T-helper 2 cell treated with Interferon-gamma antibody and Interleukin-4, amounts not matched to agents 100 ng/mL and 5 ng/mL, for 36 hours (primary cell): Measurements from ENCODE around the gene SLC10A6. TPM values are rescaled to one million over a fixed set of nuclear protein-coding genes. Genes with fewer than 3 reads are reported as not detected.
"Not testable (repeated sequence)": the region's sequence is repeated elsewhere in the genome, so short reads cannot be mapped to it uniquely, and the experiment has no call there.

Experiments used
- intact Hi-C: fragments of 100-400 bp; cut with micrococcal nuclease; formaldehyde crosslinking; loops from one replicate; pipeline ENCODE4 v1.15.1; 2023
- total RNA-seq: library from RNA; stranded (reverse); gene quantifications from 2 replicates; pipeline ENCODE4 v1.2.3, GENCODE V29; 2022

The SLC10A6 gene, protein sequence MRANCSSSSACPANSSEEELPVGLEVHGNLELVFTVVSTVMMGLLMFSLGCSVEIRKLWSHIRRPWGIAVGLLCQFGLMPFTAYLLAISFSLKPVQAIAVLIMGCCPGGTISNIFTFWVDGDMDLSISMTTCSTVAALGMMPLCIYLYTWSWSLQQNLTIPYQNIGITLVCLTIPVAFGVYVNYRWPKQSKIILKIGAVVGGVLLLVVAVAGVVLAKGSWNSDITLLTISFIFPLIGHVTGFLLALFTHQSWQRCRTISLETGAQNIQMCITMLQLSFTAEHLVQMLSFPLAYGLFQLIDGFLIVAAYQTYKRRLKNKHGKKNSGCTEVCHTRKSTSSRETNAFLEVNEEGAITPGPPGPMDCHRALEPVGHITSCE
- not detected in 2 replicates for total RNA-seq

DNA sequence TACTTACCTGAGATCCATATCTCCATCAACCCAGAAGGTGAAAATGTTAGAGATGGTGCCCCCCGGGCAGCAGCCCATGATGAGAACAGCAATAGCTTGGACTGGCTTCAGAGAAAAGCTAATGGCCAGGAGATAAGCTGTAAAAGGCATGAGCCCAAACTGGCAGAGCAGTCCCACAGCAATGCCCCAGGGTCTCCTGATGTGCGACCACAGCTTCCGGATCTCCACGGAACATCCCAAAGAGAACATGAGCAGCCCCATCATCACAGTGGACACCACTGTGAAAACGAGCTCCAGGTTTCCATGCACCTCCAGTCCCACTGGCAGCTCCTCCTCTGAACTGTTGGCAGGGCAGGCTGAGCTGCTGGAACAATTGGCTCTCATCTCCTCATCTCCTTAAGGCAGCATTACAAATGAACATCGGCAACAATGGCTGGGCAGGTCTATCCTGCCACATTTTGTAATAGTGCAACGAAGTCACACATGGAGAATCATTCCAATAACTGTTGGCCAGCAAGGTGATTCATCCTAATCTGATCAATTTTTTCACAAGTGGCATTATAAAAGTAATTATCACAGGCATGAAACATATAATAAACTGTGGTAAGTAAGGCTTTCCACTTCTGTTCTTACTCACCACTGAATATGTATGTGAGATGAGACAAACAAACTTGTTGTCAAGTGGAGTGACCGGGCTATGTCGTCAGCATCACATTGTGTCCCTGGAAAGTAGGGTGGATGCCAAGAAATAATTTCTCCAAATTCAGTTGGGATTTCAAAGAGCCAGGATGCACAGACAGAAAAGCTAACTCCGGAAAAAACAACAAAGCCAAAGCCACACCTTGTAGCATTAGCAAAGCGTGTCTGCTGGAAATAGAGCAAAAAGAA lies at the start of gene SLC10A6:
TSS of gene SLC10A6 (minus strand) at position 653 of the 888 bp plus-strand sequence. CDS start at position 384, 269 bp downstream.
- intact Hi-C loops = no loop called here

DNA sequence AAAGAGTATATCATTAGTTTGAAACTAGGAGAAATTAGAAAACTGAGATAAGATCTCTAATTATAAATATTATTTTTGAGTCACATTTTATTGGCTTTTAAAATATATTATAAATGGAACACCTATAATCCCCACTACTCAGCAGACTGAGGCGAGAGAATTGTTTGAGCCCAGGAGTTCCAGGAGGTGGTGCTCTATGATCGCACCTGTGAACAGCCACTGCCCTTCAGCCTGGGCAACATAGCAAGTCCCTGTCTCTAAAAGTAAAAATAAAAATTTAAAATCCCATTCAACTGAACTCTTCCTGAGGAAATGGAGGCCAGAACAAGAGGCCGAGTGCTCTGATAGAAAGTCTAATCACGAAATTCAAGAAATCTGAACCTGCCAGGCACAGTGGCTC lies 49.4 kb upstream of the SLC10A6 start:
- intact Hi-C loops = loop anchor here (10.0 kb wide), 1 partner anchor 144 kb away; no protein-coding TSS in a partner anchor

GRCh38 chr4:86896596-86896995 lies 47.4 kb upstream of the SLC10A6 start:
- intact Hi-C loops = loop anchor here (10.0 kb wide), 1 partner anchor 142 kb away; no protein-coding TSS in a partner anchor

GRCh38 chr4:86895692-86896488 lies 46.7 kb upstream of the SLC10A6 start:
- intact Hi-C loops = loop anchor here (1.0 to 10.0 kb wide), 4 partner anchors 141 to 400 kb away; no protein-coding TSS in a partner anchor

GRCh38 chr4:86894455-86894854 lies 45.3 kb upstream of the SLC10A6 start:
- intact Hi-C loops = loop anchor here (10.0 kb wide), 1 partner anchor 140 kb away; no protein-coding TSS in a partner anchor

DNA sequence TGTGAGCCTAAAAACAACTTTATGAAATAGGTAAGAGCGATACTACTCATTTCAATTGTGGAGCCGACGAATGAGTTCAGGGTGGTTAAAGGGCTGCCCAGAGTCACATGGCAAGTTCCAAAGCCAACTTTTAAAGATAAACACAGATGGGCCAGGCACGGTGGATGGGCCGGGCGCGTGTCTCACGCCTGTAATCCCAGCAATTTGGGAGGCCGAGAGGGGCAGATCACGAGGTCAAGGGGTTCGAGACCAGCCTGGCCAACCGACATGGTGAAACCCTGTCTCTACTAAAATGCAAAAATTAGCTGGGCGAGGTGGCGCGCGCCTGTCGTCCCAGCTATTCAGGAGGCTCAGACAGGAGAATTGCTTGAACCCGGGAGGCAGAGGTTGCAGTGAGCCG lies 44.0 kb upstream of the SLC10A6 start:
- intact Hi-C loops = loop anchor here (10.0 kb wide), 1 partner anchor 138 kb away; no protein-coding TSS in a partner anchor

- intact Hi-C loops = loop anchor here (10.0 kb wide), 1 partner anchor 138 kb away; no protein-coding TSS in a partner anchor
These were observed 43.4 kb upstream of the SLC10A6 start for GRCh38 chr4:86892636-86892960.

- intact Hi-C loops = loop anchor here (10.0 kb wide), 1 partner anchor 137 kb away; no protein-coding TSS in a partner anchor
These were observed 42.8 kb upstream of the SLC10A6 start, which contains the start of gene C4orf36 for GRCh38 chr4:86891762-86892635. TSS of gene C4orf36 (minus strand) at chr4:86892422. CDS start at chr4:86891520, 902 bp downstream.

GRCh38 chr4:86890790-86891189 lies 41.6 kb upstream of the SLC10A6 start:
- intact Hi-C loops = loop anchor here (10.0 kb wide), 1 partner anchor 136 kb away; no protein-coding TSS in a partner anchor

GRCh38 chr4:86879641-86880040 lies 30.5 kb upstream of the SLC10A6 start:
- intact Hi-C loops = no loop called here

GRCh38 chr4:86878640-86879039 lies 29.5 kb upstream of the SLC10A6 start:
- intact Hi-C loops = no loop called here

- intact Hi-C loops = no loop called here
These were observed 27.9 kb upstream of the SLC10A6 start for GRCh38 chr4:86876894-86877685.

DNA sequence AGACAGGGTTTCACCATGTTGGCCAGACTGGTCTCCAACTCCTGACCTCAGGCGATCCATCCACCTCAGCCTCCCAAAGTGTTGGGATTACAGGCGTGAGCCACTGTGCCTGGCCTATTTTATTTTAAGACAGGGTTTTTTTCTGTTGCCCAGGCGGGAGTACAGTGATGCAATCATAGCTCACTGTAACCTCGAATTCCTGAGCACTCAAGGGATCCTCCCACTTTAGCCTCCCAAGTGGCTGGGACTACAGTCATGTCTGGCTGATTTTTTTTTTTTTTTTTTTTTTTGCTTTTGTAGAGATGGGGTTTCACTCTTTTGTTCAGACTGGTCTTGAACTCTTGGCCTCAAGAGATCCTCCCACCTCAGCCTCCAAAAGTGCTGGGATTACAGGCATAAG lies 26.3 kb upstream of the SLC10A6 start:
- intact Hi-C loops = not testable (repeated sequence)

DNA sequence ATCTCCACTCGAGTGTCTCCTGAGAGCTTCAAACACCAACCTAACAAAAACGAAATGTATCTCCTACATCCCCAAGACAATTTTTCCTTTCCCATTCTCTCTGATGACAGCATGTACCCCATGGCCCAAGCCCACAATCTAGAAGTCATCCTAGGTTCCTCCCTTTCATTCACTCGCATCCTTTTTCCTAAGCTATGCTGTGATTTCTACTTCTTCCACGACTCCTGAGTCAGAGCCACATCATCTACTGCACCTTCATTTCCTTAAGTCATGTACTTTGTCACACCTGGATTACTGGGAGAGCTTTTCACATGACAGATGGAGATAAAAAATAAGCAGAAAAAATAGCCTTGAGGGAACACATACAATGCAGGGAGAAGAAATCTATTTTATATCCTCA lies 23.0 kb upstream of the SLC10A6 start:
- intact Hi-C loops = no loop called here

- intact Hi-C loops = no loop called here
These were observed 21.4 kb upstream of the SLC10A6 start for GRCh38 chr4:86870442-86871069.

- intact Hi-C loops = no loop called here
These were observed 8.3 kb upstream of the SLC10A6 start for GRCh38 chr4:86857341-86858052.

GRCh38 chr4:86856896-86857295 lies 7.7 kb upstream of the SLC10A6 start:
- intact Hi-C loops = no loop called here

DNA sequence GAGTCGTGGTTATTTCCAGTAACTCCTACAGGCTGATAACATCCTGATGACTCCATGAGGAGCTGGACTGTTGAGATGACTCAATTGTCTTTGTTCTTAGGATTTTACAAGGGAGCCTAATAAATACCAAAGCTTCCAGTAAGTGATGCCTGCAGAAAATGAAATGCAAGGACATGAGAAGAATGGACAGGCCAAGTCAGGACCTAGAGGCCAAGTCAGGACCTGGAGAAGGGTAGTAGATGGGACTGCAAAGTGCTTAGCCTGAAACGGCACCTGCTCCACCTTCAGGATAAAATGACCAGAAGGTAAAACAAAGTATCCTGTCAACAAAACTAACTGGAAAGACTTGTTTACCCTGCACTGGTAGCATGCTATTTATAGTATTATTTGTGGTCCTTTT lies 6.4 kb upstream of the SLC10A6 start:
- intact Hi-C loops = no loop called here
